Large intestine (tissue), 3 donors: Measurements from ENCODE around the gene HOXD12. TPM values are rescaled to one million over a fixed set of nuclear protein-coding genes. Genes with fewer than 3 reads are reported as not detected.
A peak's percentile ranks its signal among the peaks of the same experiment; 100 is the strongest.

Experiments used
- DNase-seq, 2 donors: peaks; one replicate each; pipeline versions ENCODE4 v3.0.0 to v3.0.0-alpha.2; 2013
- H3K27ac ChIP-seq: one replicate; pipeline ENCODE4 v1.5.1; 2013; ENCODE audit warnings: low read length
- H3K27me3 ChIP-seq: 2 replicates; pipeline ENCODE4 v1.6.1; 2013; ENCODE audit warnings: low read length; ENCODE audit not compliant: control insufficient read depth, insufficient read depth
- H3K36me3 ChIP-seq: 2 replicates; pipeline ENCODE4 v1.6.1; 2013; ENCODE audit warnings: low read length; ENCODE audit not compliant: control insufficient read depth, insufficient read depth
- H3K4me1 ChIP-seq: one replicate; pipeline ENCODE4 v1.6.1; 2013; ENCODE audit warnings: low read length; ENCODE audit not compliant: control insufficient read depth, insufficient read depth
- H3K4me3 ChIP-seq: one replicate; pipeline ENCODE4 v1.5.1; 2013; ENCODE audit warnings: low read length
- H3K9me3 ChIP-seq: one replicate; pipeline ENCODE4 v1.6.1; 2013; ENCODE audit warnings: mild to moderate bottlenecking, low read depth, low read length, moderate library complexity; ENCODE audit not compliant: control insufficient read depth
- WGBS: methylation state at CpG from one replicate; pipeline ENCODE4 v1.1.5; 2013; ENCODE audit warnings: low lambda C conversion rate; ENCODE audit not compliant: insufficient coverage; 5-methylcytosine and 5-hydroxymethylcytosine counted together
- polyA plus RNA-seq: library from polyadenylated mRNA; unstranded; fragments of 120-200 nt; gene quantifications from one replicate; pipeline ENCODE4 v1.2.1, GENCODE V29; 2013

The HOXD12 gene
- polyA plus RNA-seq, 1 donor: not detected

GRCh38 chr2:176130147-176130956, 30.8 kb downstream of the HOXD12 start:
- Histone ChIP-seq H3K36me3 (no peaks in the 10 kb centered on the region), H3K27ac (peak overlapping the region; percentile 37), H3K4me3 (peak overlapping the region; percentile 30), H3K27me3 (peaks cover 90% of the 10 kb centered on the region), H3K9me3 (peaks cover 4% of the 10 kb centered on the region), H3K4me1 (peaks cover 2% of the 10 kb centered on the region)
- WGBS: no CpG with 5 or more reads among the region's 100 CpGs
- peak in 1 of 2 donors; percentile 54 for DNase-seq

GRCh38 chr2:176130957-176131847, 31.6 kb downstream of the HOXD12 start:
- Histone ChIP-seq H3K9me3 (peaks cover 4% of the 10 kb centered on the region), H3K36me3 (no peaks in the 10 kb centered on the region), H3K27me3 (peaks cover 90% of the 10 kb centered on the region), H3K4me3 (peak overlapping the region; percentile 30), H3K4me1 (peaks cover 2% of the 10 kb centered on the region), H3K27ac (peak overlapping the region; percentile 37)
- WGBS: 17% methylated on average over 10 of the region's 15 CpGs
- no peak for DNase-seq

GRCh38 chr2:176131848-176132158, 32.2 kb downstream of the HOXD12 start:
- H3K4me1 ChIP-seq: peaks cover 2% of the 10 kb centered on the region
- no peak overlapping the region for H3K4me3 ChIP-seq
- WGBS: 20% methylated on average over 1 of the region's 4 CpGs
- H3K27ac ChIP-seq: no peak overlapping the region
- H3K27me3 ChIP-seq: peaks cover 89% of the 10 kb centered on the region
- no peaks in the 10 kb centered on the region for H3K36me3 ChIP-seq
- H3K9me3 ChIP-seq: peaks cover 5% of the 10 kb centered on the region
- DNase-seq: no peak

- no CpG with 5 or more reads among the region's 33 CpGs for WGBS
- H3K27ac ChIP-seq: no peak overlapping the region
Measured at GRCh38 chr2:176132205-176133171, 32.9 kb downstream of the HOXD12 start.

GRCh38 chr2:176133389-176133788, 33.8 kb downstream of the HOXD12 start:
- peaks cover 2% of the 10 kb centered on the region for H3K4me1 ChIP-seq
- no peaks in the 10 kb centered on the region for H3K36me3 ChIP-seq
- H3K27me3 ChIP-seq: peaks cover 91% of the 10 kb centered on the region
- H3K27ac ChIP-seq: no peak overlapping the region
- H3K4me3 ChIP-seq: no peak overlapping the region
- peaks cover 6% of the 10 kb centered on the region for H3K9me3 ChIP-seq
- no peak for DNase-seq

More at GRCh38 chr2:176132205-176133171, 32.9 kb downstream of the HOXD12 start:
- H3K4me1 ChIP-seq: peaks cover 2% of the 10 kb centered on the region
- DNase-seq: no peak
- peaks cover 6% of the 10 kb centered on the region for H3K9me3 ChIP-seq
- peaks cover 91% of the 10 kb centered on the region for H3K27me3 ChIP-seq
- H3K4me3 ChIP-seq: peak overlapping the region; percentile 17
- H3K36me3 ChIP-seq: no peaks in the 10 kb centered on the region

GRCh38 chr2:176134035-176134434, 34.4 kb downstream of the HOXD12 start:
- H3K36me3 ChIP-seq: no peaks in the 10 kb centered on the region
- peaks cover 6% of the 10 kb centered on the region for H3K9me3 ChIP-seq

GRCh38 chr2:176135035-176135440, 35.4 kb downstream of the HOXD12 start:
- peak overlapping the region; percentile 56 for H3K27ac ChIP-seq
- H3K27me3 ChIP-seq: peaks cover 95% of the 10 kb centered on the region
- H3K36me3 ChIP-seq: no peaks in the 10 kb centered on the region
- H3K9me3 ChIP-seq: peaks cover 3% of the 10 kb centered on the region
- peaks cover 2% of the 10 kb centered on the region for H3K4me1 ChIP-seq
- H3K4me3 ChIP-seq: no peak overlapping the region
- no peak for DNase-seq

More at GRCh38 chr2:176134035-176134434, 34.4 kb downstream of the HOXD12 start:
- H3K4me1 ChIP-seq: peaks cover 2% of the 10 kb centered on the region
- H3K4me3 ChIP-seq: no peak overlapping the region
- WGBS: no CpG with 5 or more reads among the region's 4 CpGs
- no peak for DNase-seq
- peaks cover 91% of the 10 kb centered on the region for H3K27me3 ChIP-seq
- H3K27ac ChIP-seq: no peak overlapping the region

GRCh38 chr2:176136374-176137251, 37.0 kb downstream of the HOXD12 start:
- peak overlapping the region; percentile 55 for H3K4me3 ChIP-seq
- peaks cover 93% of the 10 kb centered on the region for H3K27me3 ChIP-seq
- peak overlapping the region; percentile 56 for H3K27ac ChIP-seq
- no peaks in the 10 kb centered on the region for H3K36me3 ChIP-seq
- H3K4me1 ChIP-seq: peaks cover 5% of the 10 kb centered on the region
- peaks cover 6% of the 10 kb centered on the region for H3K9me3 ChIP-seq
- no CpG with 5 or more reads among the region's 71 CpGs for WGBS
- DNase-seq: peak in 1 of 2 donors; percentile 54

GRCh38 chr2:176137252-176137580, 37.6 kb downstream of the HOXD12 start:
- no CpG with 5 or more reads among the region's 2 CpGs for WGBS
- peak overlapping the region; percentile 55 for H3K4me3 ChIP-seq
- H3K36me3 ChIP-seq: no peaks in the 10 kb centered on the region
- H3K27ac ChIP-seq: peak overlapping the region; percentile 55
- H3K9me3 ChIP-seq: peaks cover 6% of the 10 kb centered on the region
- H3K27me3 ChIP-seq: peaks cover 88% of the 10 kb centered on the region
- DNase-seq: no peak
- H3K4me1 ChIP-seq: peaks cover 5% of the 10 kb centered on the region
